ENCODE results near the gene ADPRHL1. TPM values are rescaled to one million over a fixed set of nuclear protein-coding genes. Genes with fewer than 3 reads are reported as not detected.

Gene ADPRHL1
- total RNA-seq, 1 donor from 2014 or later = 2.6 TPM

GRCh38 chr13:113456116-113456702 is 2.9 kb upstream of the ADPRHL1 start:
- TF ChIP-seq CTCF (IDR thresholded peaks at IDR 0.05) = no peak

GRCh38 chr13:113455384-113455783 is 2.1 kb upstream of the ADPRHL1 start:
- Mint-ChIP-seq H3K27ac (ENCODE audit: unreplicated experiment) (no peak overlapping the region), H3K36me3 (ENCODE audit: unreplicated experiment) (peaks cover 30% of the 10 kb centered on the region), H3K27me3 (ENCODE audit: unreplicated experiment) (no peaks in the 10 kb centered on the region), H3K4me3 (ENCODE audit: unreplicated experiment) (no peak overlapping the region), H3K4me1 (ENCODE audit: unreplicated experiment) (peaks cover 9% of the 10 kb centered on the region), H3K9me3 (ENCODE audit: unreplicated experiment) (no peaks in the 10 kb centered on the region)
- no peak for TF ChIP-seq CTCF (IDR thresholded peaks at IDR 0.05)
- DNase-seq (ENCODE audit: extremely low spot score, unreplicated experiment) = peak; percentile 78

More at GRCh38 chr13:113456116-113456702, 2.9 kb upstream of the ADPRHL1 start:
- Mint-ChIP-seq H3K36me3 (ENCODE audit: unreplicated experiment) (peaks cover 36% of the 10 kb centered on the region), H3K9me3 (ENCODE audit: unreplicated experiment) (no peaks in the 10 kb centered on the region), H3K4me1 (ENCODE audit: unreplicated experiment) (peaks cover 9% of the 10 kb centered on the region), H3K27ac (ENCODE audit: unreplicated experiment) (no peak overlapping the region), H3K4me3 (ENCODE audit: unreplicated experiment) (no peak overlapping the region), H3K27me3 (ENCODE audit: unreplicated experiment) (no peaks in the 10 kb centered on the region)
- peak; percentile 66 for DNase-seq (ENCODE audit: extremely low spot score, unreplicated experiment)

- H3K4me1 Mint-ChIP-seq (ENCODE audit: unreplicated experiment) = peaks cover 9% of the 10 kb centered on the region
- no peaks in the 10 kb centered on the region for H3K27me3 Mint-ChIP-seq (ENCODE audit: unreplicated experiment)
- no peaks in the 10 kb centered on the region for H3K9me3 Mint-ChIP-seq (ENCODE audit: unreplicated experiment)
- peaks cover 28% of the 10 kb centered on the region for H3K36me3 Mint-ChIP-seq (ENCODE audit: unreplicated experiment)
- TF ChIP-seq CTCF (IDR thresholded peaks at IDR 0.05) = no peak
- peak; percentile 59 for DNase-seq (ENCODE audit: extremely low spot score, unreplicated experiment)
- H3K27ac Mint-ChIP-seq (ENCODE audit: unreplicated experiment) = no peak overlapping the region
- H3K4me3 Mint-ChIP-seq (ENCODE audit: unreplicated experiment) = no peak overlapping the region
Measured at GRCh38 chr13:113454936-113455335, 1.6 kb upstream of the ADPRHL1 start.

GRCh38 chr13:113452466-113452865 is 822 bp downstream of the ADPRHL1 start:
- peaks cover 17% of the 10 kb centered on the region for H3K36me3 Mint-ChIP-seq (ENCODE audit: unreplicated experiment)

More at GRCh38 chr13:113452466-113452865, 822 bp downstream of the ADPRHL1 start:
- H3K27ac Mint-ChIP-seq (ENCODE audit: unreplicated experiment) = no peak overlapping the region
- TF ChIP-seq CTCF (IDR thresholded peaks at IDR 0.05) = no peak
- no peaks in the 10 kb centered on the region for H3K9me3 Mint-ChIP-seq (ENCODE audit: unreplicated experiment)
- H3K27me3 Mint-ChIP-seq (ENCODE audit: unreplicated experiment) = no peaks in the 10 kb centered on the region
- peaks cover 6% of the 10 kb centered on the region for H3K4me1 Mint-ChIP-seq (ENCODE audit: unreplicated experiment)
- no peak overlapping the region for H3K4me3 Mint-ChIP-seq (ENCODE audit: unreplicated experiment)
- no peak for DNase-seq (ENCODE audit: extremely low spot score, unreplicated experiment)
